ENCODE results near the gene AFF3. TPM values are rescaled to one million over a fixed set of nuclear protein-coding genes. Genes with fewer than 3 reads are reported as not detected.
A peak's percentile ranks its signal among the peaks of the same experiment; 100 is the strongest.
"Not testable (repeated sequence)": the region's sequence is repeated elsewhere in the genome, so short reads cannot be mapped to it uniquely, and the experiment has no call there.

The AFF3 gene, protein sequence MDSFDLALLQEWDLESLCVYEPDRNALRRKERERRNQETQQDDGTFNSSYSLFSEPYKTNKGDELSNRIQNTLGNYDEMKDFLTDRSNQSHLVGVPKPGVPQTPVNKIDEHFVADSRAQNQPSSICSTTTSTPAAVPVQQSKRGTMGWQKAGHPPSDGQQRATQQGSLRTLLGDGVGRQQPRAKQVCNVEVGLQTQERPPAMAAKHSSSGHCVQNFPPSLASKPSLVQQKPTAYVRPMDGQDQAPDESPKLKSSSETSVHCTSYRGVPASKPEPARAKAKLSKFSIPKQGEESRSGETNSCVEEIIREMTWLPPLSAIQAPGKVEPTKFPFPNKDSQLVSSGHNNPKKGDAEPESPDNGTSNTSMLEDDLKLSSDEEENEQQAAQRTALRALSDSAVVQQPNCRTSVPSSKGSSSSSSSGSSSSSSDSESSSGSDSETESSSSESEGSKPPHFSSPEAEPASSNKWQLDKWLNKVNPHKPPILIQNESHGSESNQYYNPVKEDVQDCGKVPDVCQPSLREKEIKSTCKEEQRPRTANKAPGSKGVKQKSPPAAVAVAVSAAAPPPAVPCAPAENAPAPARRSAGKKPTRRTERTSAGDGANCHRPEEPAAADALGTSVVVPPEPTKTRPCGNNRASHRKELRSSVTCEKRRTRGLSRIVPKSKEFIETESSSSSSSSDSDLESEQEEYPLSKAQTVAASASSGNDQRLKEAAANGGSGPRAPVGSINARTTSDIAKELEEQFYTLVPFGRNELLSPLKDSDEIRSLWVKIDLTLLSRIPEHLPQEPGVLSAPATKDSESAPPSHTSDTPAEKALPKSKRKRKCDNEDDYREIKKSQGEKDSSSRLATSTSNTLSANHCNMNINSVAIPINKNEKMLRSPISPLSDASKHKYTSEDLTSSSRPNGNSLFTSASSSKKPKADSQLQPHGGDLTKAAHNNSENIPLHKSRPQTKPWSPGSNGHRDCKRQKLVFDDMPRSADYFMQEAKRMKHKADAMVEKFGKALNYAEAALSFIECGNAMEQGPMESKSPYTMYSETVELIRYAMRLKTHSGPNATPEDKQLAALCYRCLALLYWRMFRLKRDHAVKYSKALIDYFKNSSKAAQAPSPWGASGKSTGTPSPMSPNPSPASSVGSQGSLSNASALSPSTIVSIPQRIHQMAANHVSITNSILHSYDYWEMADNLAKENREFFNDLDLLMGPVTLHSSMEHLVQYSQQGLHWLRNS (N-terminal part only)
- 3.9 TPM for polyA plus RNA-seq (ENCODE audit: insufficient read length)

DNA sequence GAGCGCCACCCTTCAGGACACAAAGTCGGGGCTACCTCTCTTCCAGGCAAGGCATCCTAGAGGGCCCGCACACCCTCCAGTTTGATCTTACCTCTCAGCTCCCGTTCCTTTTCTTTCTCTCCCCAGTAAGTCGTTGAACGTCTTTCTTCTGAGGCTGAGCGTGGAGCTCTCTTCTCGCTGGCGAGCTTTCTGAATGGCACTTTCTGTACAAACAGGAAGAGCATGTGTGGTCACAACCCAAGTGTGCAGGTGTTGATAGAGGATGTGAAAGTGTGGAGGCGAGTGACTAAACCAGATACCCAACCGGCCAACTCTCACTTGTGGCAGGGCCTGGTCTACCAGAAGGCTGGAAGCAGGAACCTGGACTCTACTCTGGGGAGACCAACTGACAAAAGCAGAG, at the start of gene AFF3:
AFF3 (minus strand) TSS at position 198 of the 400 bp plus-strand sequence. CDS start 38,136 bp downstream, outside the sequence.
- DNase-seq = peak; percentile 15

DNA sequence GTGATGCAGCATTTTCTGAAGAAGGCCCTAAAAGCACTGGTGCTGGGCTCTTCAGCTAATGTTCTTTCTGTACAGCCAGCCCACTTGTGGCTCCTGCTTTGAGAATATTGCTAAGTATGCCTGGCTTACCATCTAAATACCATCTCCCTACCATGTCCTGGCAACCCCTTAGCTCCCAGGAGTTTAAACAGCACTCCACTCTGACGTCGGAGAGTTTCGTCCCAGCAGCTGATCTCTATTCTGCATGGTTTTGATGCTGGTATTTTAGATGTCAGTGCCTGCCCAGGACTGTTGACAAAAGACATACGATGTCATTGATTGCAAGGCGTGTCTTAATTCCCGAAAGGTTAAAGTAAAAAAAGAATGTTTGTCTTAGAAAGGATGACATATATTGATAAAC, 47.0 kb upstream of the AFF3 start:
- DNase-seq = no peak

DNA sequence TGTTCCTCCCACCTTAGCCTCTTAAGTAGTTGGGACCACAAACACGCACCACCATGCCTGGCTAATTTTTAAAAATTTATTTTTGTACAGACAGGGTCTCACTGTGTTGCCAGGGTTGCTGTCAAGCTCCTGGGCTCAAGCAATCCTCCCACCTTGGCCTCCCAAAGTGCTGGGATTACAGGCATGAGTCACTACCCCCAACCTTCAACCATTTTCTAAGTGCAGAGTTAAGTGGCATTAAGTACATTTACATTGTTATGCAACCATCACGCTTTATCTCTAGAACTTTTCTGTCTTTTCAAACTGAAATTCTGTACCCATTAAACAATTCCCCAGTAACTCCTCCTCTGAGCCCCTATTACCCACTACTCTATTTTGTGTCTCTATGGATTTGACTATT, 45.9 kb upstream of the AFF3 start:
- no peak for DNase-seq

DNA sequence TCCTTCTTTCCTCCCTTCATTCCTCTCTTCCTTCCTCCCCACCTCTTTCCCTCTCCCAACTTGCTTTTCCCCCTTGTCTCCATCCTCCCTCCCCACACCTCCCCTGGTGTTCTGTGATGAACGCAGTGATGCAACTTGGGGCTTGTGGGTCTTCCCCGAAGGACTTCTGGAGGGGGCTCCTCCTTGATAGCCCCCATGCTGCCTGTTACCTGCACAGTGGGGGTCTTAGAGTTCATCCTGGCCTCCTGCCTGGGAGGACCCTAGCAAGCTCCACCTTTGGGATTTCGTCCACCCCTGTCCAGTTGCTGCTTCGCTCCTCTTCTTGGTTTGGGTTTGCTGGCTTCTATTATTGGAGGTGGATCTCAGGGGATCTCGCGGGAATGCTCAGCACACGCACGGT, 43.7 kb upstream of the AFF3 start:
- DNase-seq = no peak

DNA sequence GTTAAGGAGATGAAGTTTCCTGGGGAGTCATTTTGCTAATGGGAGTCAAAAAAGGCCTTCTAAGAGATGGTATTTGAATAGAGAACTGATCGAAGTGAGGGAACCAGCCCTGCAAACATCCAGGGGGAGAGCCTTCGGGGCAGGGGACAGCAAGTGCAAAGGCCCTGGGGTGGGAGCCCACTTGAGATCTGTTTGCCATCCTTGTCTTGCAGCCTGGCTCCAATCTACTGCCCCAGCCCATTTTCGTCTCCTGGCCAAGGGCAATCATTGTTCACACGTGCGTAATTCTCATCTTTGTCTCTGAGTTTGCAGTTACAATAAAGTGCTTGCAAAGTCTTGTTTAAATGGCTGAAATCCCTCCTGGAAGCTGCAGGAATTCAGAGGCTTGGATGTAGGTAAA, 43.1 kb upstream of the AFF3 start:
- DNase-seq = no peak

DNA sequence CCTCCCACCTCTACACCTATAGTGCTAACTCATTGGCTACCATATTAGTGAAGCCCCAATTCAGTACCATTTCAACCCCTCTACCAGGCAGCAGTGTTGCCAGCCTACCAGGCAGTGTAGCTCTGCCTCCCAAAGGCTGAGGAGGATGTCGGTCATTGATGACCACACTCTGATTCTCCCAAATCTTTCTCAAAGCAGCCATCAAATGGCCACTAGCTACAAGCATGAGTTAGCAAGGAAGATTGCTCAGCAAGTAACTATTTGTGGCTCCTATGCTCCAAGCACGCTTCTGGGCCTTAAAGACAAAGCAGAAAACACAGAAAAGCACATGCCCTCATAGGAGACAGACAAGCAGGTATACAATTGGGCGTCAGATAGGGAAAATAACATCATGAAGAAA, 42.7 kb upstream of the AFF3 start:
- no peak for DNase-seq

DNA sequence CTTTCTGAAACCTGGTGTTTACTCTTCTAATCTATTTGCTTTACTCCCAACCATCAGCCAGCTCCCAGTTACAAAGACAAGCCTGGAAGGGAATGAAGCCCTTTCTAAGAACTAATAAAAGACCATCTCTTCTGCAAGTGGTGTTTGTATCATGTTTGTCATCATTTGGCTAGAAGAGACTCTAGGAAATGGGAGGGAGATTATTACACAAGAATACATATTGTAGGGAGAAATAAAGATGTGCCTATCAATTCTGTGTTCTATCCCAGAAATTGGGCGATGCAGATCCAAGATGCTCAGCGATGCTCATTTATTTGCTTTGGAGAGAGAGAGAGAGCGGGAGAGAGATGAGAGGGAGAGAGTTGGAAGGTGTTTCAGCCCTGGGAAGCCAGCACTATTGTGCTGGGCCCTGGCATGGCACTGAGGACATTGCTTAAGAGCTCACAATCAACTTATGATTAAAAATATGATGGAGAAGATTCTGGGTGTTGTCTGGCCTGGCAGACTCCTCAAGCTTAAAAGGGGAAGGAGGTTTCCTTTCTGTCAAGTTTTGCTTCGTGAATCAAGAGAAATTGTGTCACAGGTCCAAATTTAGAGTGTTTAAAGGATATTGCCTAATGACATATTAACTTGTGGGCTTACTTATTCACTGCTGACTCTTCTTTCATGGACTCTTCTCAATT, 41.8 kb upstream of the AFF3 start:
- no peak for DNase-seq

DNA sequence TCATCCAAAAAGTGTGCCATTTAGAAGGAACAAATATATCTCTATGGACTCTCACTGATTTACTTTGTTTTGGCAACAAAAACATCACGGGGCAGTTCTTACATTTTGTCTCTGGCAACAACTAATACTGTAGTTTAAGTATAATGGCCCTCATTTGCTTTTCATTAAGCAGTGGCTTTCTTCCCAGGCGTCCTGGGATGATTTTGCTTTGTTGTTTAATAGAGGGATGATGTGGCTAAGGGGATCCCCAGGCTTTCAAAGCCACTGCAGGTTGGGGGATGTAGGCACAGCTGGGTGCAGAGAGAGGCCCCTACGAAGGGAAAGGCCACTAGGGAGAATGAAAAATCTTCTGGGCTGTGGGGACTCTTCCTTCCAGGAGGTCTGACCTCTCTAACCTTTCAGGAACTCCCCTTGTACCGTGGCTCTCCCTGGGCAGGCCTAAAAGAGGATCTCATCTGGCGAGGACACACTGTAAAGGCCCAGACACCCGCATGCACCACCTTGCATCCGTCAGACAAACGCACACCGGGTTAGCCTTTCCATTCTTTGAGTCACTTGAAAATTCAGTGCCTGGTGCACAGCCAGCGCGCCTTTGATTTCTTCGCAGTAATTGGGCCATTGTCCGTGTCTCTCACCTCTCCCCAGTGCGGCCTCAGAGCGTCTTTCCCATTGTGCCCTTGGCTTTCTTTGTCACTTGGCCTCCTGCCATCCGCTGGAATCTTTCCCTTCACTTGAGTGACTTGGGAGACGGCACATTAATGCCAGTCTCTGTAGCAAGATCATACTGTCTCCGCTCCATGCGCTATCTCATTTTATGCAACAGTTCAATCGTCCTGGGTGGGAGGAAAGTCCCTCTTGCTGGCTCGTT, 40.3 kb upstream of the AFF3 start:
- DNase-seq = no peak

DNA sequence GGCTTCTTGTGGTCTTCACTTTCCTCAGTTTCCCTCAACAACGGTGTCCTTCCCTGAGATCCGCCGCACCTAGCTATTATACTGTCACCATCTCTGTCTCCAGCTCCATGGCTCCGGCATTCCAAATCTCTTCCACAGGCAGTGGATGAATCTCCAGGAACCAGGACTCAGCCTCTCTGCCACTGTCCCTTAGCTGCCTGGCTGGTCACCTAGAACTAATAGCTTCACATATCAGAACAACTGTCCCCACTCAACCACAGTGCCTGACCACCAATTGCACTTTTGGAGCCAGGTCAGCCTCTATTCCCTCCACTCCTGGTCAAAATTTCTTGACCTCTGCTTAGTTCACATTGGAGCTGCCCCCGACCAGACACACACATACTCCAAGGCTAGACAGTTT, 38.1 kb upstream of the AFF3 start:
- no peak for DNase-seq

DNA sequence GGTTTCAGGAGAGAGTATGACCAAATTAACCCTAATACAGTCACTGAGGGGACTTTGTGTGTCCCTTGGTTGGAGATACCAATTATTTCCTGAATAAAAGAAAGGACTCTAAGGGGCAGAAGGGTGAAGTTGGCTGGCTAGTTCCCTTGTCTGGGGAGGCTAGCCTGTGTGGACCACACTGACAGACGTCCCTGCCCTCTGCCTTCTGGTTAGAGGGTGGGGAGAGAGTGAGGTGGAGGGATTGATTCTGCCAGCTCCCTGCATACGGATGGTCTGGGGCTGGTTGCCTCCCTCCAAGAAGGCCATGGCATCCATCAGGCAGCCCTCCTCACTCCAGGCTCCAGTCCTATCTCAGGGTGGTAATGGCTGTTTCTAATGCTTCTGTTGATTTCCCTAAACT, 37.4 kb upstream of the AFF3 start:
- DNase-seq = no peak

DNA sequence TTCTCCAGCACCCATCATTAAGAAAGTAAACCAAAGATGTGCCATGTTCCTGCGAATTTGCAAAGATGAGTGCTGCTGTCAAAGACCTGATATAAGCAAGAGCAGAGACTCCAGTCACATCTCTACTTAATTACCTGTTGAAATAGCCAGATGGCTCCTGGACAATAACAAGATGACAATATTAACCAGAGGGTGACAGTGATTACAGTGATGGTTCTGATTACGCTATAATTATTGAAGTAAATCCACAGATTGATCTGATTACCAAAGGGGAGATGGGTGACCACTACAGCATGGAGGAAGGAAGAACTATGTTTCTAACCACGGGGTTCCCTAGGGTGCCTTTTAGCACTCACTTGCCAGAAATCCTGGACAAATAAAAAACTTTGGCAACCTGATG, 36.5 kb upstream of the AFF3 start:
- no peak for DNase-seq

DNA sequence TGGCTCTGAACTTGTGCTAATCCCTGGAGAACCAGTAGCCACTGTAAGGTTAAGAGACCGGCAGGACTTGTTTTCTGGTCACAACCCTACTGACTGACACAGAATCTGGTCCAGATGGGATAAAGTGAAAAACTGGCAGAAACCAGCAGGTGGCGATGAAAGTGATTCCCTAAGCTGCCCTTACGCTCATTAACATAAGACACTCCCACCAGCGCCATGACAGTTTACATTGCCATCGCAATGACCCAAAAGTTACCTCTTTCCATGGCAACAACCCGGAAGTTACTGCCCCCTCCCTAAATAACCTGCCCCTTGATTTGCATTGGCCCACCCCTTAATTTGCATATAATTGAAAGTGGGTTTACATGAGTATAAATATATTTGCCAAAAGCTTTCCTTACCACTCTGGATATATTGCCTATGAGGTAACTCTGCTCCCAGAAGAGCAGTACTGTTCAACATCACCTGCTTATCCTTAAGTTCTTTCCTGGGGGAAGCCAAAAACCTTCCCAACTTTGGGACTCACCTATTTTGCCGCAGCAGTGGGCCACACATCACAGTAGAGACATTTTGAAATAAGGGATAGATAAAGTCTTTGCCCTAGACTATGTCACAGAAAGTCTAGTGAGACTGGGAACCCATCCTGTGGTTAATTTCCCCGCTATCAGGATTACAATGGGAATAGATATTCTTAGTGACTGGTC, 35.8 kb upstream of the AFF3 start:
- DNase-seq = no peak

DNA sequence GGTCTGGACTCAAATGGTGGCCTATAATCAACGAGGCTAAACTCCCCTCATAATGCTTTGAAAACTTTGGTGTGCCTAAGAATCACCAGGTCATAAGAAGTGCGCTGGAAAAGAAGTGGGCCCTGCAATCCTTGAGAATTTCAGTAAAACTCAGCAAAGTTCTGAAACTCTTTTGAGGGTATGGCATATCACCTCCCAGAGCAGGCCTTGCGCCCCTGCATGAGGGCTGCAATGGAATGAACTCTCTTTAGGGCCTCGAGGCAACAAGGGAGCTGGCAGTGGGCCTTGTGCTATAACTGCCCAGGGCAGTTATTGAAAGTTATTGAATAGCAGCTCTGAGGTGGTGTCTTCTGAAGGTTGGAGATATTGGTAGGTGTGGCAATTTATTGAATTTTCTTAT, 34.5 kb upstream of the AFF3 start:
- DNase-seq = no peak

DNA sequence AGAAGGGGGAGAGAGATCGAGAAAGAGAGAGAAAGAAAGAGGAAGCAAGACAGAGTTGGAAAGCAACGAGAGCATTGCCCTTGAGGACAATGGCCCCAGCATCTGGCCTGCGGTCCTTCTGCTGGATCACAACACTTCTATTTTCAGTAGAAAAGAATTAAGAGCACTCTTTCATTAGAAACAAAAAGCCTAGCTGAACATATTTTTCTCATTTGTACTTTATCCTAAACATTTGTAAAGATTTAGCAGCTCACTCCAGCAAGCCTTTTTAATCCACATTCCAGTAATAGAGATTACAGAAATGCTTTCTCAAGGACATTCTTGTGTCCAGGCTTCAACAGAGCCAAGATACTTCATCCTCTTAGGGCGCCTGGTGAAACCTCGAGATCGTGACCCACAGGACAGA, 31.6 kb upstream of the AFF3 start:
- no peak for DNase-seq

DNA sequence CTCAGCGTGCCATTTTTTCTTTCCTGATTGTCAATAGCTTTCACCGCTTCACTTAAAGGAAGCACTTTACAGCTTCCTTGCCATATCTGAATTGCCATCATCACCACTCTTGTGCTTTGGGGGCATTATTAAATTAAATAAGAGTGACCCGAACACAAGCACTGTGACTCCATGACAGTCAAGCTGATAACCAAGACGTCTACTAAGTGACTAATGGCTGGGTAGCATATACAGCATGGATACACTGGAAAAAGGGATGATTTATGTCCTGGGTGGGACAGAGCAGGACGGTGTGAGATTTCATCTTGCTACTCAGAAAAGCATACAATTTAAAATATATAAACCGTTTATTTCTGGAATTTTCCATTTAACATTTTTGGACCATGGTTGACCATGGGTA, 24.3 kb upstream of the AFF3 start:
- DNase-seq = no peak

DNA sequence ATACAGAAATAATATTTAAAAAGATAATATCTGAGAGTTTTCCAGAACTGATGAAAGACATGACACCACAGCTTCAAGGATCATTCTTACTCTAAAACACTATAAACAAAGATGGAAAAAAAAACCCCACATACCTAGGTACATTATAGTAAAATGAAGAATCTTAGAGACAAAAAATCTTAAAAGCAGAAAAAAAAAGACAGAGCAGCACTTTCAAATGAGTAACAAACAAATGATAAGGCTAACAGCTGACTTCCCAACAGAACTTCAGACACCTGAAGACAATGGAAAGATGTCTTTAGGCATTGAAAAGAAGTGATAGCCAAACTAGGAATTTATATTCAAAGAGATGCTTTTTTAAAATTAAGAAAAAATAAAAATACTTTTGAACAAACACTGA, 21.2 kb upstream of the AFF3 start:
- DNase-seq = no peak

DNA sequence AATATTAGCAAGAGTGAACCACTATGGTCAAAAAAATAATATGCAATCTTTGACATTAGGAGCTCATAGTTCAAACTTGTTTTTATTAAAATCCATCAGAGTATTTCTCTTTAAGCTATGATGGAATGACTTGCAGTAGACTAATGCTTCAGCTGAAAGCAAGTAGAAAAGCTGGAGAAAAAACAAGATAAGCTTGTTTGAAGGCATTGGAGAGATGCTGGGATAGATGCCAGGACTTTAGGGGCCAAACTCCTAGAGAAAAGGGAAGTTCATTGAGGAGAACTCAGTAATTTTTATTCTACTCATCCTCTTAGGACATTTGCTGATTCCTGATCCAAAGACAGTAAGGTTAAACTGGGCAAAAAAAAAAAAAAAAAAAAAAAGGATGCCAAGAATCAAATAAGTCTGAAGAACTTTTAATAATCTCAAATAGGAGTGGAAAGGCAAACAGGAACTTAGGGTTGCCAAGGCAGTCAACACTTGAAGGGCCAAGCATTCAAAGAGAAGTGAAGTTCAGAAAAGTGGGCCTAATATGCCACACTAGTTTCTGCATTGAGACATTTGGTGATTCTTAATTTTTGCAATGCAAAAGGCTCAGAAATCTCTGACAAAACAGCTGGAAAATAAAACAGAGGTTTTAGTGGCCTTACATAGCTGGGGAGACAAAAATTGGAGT, 19.7 kb upstream of the AFF3 start:
- DNase-seq = no peak

DNA sequence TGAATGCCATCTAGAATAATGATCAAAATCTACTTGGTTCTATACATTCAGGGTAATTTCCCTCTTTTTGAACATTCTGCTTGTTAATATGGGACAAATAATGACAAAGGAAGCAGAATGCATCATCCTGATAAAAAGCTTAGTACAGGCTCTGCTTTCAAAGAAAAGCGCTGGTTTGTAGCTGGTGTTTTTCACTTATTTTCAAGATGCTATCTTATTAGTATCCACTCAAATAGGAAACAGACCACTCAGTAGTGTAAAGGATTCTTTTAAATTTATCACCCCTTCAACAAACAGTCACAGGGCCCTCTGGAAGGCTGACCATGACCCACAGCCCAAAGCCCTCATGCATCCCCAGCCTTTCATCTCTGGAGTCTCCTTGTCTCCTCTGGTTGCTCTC, 18.0 kb upstream of the AFF3 start:
- DNase-seq = no peak

DNA sequence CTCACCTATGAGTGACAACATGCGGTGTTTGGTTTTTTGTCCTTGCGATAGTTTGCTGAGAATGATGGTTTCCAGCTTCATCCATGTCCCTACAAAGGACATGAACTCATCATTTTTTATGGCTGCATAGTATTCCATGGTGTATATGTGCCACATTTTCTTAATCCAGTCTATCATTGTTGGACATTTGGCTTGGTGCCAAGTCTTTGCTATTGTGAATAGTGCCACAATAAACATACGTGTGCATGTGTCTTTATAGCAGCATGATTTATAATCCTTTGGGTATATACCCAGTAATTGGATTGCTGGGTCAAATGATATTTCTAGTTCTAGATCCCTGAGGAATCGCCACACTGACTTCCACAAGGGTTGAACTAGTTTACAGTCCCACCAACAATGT, 9.4 kb upstream of the AFF3 start:
- not testable (repeated sequence) for DNase-seq

DNA sequence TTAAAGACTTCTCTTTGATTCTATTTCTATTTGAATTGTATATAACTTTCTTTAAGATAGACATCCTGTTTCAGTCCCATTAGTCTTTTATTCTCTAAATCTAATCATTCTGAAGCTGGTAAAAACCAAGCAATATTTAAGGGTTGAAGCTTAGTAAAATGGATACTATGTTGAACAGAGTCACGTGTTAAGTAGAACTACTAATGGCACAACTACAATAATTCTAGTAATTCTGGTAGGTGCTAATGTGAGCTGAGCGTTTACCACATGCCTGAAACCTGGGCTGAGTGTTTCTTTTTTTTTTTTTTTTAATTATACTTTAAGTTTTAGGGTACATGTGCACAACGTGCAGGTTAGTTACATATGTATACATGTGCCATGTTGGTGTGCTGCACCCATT, 8.9 kb upstream of the AFF3 start:
- no peak for DNase-seq

Measured in hindlimb muscle (tissue), 1 donor.